LNCAP (cell line): ENCODE data around the gene MSMO1.

Experiments used
- TF ChIP-seq, protein P1 (sequence below): fragments of 450-650 bp; IDR thresholded peaks from 2 replicates; pipeline ENCODE4 v1.5.1; 2017; ENCODE audit warnings: mild to moderate bottlenecking

MSMO1 gene

DNA sequence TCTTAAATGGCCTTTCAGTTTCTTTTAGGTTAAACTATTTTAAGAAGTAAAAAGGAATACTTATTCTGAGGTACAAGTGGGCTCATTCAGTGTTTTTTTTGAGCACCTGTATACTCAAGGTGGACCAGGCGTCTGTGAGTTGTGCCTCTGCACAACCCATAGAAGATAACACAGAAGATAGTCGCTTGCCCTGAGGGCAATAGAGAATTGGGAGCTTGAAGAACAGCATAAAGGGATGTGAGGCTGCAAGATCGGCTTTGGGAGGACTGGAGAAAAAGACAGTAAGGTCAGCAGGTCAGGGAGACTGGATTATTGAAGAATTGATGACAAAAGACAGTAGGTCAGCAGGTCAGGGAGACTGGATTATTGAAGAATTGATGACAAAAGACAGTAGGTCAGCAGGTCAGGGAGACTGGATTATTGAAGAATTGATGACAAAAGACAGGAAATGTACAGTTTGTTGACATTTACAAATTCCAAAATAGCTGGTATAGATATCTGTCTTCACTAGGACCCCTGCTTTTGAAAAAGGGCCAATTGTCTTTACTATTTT lies 54.4 kb downstream of the MSMO1 start:
- TF ChIP-seq, protein P1, sequence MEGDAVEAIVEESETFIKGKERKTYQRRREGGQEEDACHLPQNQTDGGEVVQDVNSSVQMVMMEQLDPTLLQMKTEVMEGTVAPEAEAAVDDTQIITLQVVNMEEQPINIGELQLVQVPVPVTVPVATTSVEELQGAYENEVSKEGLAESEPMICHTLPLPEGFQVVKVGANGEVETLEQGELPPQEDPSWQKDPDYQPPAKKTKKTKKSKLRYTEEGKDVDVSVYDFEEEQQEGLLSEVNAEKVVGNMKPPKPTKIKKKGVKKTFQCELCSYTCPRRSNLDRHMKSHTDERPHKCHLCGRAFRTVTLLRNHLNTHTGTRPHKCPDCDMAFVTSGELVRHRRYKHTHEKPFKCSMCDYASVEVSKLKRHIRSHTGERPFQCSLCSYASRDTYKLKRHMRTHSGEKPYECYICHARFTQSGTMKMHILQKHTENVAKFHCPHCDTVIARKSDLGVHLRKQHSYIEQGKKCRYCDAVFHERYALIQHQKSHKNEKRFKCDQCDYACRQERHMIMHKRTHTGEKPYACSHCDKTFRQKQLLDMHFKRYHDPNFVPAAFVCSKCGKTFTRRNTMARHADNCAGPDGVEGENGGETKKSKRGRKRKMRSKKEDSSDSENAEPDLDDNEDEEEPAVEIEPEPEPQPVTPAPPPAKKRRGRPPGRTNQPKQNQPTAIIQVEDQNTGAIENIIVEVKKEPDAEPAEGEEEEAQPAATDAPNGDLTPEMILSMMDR = no peak

- TF ChIP-seq, protein P1 = no peak
These were observed 55.2 kb downstream of the MSMO1 start for GRCh38 chr4:165382640-165383039.

GRCh38 chr4:165383591-165384073 lies 56.2 kb downstream of the MSMO1 start:
- TF ChIP-seq, protein P1 = no peak

GRCh38 chr4:165384186-165384585 lies 56.7 kb downstream of the MSMO1 start:
- TF ChIP-seq, protein P1 = no peak

DNA sequence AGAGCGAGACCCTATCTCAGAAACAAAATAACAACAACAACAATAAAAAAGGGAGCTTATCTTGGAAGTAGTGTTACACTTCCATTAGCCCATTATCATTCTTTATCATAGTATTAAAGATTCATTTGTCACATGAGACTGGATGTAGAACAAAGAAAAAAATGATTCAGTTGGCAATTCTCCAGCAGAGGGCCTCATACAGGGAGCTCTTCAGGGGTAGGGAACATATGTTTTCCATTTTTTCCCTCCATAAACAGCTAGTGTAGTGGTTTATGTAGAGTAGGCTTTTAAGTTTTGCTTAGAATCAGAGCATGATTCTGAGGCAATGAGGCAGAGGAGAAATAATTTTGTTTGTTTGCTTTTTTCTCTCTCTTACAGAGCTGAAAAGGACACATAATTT lies 57.1 kb downstream of the MSMO1 start:
- TF ChIP-seq, protein P1 = no peak

DNA sequence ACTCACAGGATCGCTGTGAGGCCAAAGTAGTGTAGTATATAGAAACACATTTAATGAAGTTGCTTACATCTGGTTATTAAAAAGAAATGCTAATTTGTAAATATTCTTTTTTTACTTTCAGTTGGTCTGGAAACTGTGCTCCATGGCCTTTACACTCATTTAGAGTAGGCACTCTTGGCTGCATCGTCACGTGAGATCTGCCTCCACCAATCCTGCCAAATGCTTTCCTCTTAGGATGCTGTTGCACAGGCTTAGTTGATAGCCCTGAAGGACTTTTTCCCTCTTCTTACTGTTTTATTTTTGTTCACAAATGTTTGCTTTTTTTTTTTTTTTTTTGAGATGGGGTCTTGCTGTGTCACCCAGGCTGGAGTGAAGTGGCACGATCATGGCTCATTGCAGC lies 57.7 kb downstream of the MSMO1 start:
- TF ChIP-seq, protein P1 = no peak

- TF ChIP-seq, protein P1 = no peak
These were observed 58.9 kb downstream of the MSMO1 start for GRCh38 chr4:165386328-165386727.

GRCh38 chr4:165388756-165389155 lies 61.3 kb downstream of the MSMO1 start:
- TF ChIP-seq, protein P1 = no peak
